ENCODE measurements around the gene NPEPL1. TPM values are rescaled to one million over a fixed set of nuclear protein-coding genes. Genes with fewer than 3 reads are reported as not detected.

The NPEPL1 gene
- total and polyA plus RNA-seq, 3 experiments from 2014 or later = 6.8 to 18.6 (median 15.3) TPM

- ChIA-PET CTCF (interaction anchor here (0.8 kb wide), 1 partner anchor 43 kb away, joined by 3 read pairs; no protein-coding TSS in a partner anchor), POLR2A (no interaction called here)
- Histone ChIP-seq H3K36me3 (ENCODE audit: insufficient read depth, low read length) (no peaks in the 10 kb centered on the region), H3K4me1 (ENCODE audit: insufficient read depth, low read length) (no peaks in the 10 kb centered on the region), H3K27ac (ENCODE audit: low read depth, low read length) (no peak overlapping the region), H3K27me3 (ENCODE audit: insufficient read depth, low read length, poor library complexity, severe bottlenecking) (no peaks in the 10 kb centered on the region), H3K9me3 (ENCODE audit: low read length) (no peaks in the 10 kb centered on the region), H3K4me3 (ENCODE audit: low read length) (no peak overlapping the region)
- no peak for DNase-seq
- Mint-ChIP-seq H3K4me3 (no peak overlapping the region), H3K27me3 (peaks cover 0 to 2% of the 10 kb centered on the region in 2 donors), H3K4me1 (no peaks in the 10 kb centered on the region), H3K36me3 (peaks cover 0 to 8% (median 6%) of the 10 kb centered on the region in 3 donors), H3K27ac (no peak overlapping the region), H3K9me3 (no peaks in the 10 kb centered on the region)
These were observed 19.7 kb downstream of the NPEPL1 start for GRCh38 chr20:58712151-58712791.

- Histone ChIP-seq H3K4me1 (ENCODE audit: insufficient read depth, low read length) (no peaks in the 10 kb centered on the region), H3K27me3 (ENCODE audit: insufficient read depth, low read length, poor library complexity, severe bottlenecking) (no peaks in the 10 kb centered on the region), H3K36me3 (ENCODE audit: insufficient read depth, low read length) (no peaks in the 10 kb centered on the region), H3K27ac (ENCODE audit: low read depth, low read length) (no peak overlapping the region), H3K4me3 (ENCODE audit: low read length) (no peak overlapping the region), H3K9me3 (ENCODE audit: low read length) (no peaks in the 10 kb centered on the region)
- Mint-ChIP-seq H3K36me3 (peaks cover 0 to 8% (median 6%) of the 10 kb centered on the region in 3 donors), H3K4me1 (no peaks in the 10 kb centered on the region), H3K9me3 (no peaks in the 10 kb centered on the region), H3K27ac (no peak overlapping the region), H3K4me3 (no peak overlapping the region), H3K27me3 (peaks cover 0 to 3% of the 10 kb centered on the region in 2 donors)
- ChIA-PET CTCF (interaction anchor here (0.8 kb wide), 1 partner anchor 44 kb away, joined by 3 read pairs; no protein-coding TSS in a partner anchor), POLR2A (no interaction called here)
- no peak for DNase-seq
These were observed 20.5 kb downstream of the NPEPL1 start for GRCh38 chr20:58712806-58713731.

DNA sequence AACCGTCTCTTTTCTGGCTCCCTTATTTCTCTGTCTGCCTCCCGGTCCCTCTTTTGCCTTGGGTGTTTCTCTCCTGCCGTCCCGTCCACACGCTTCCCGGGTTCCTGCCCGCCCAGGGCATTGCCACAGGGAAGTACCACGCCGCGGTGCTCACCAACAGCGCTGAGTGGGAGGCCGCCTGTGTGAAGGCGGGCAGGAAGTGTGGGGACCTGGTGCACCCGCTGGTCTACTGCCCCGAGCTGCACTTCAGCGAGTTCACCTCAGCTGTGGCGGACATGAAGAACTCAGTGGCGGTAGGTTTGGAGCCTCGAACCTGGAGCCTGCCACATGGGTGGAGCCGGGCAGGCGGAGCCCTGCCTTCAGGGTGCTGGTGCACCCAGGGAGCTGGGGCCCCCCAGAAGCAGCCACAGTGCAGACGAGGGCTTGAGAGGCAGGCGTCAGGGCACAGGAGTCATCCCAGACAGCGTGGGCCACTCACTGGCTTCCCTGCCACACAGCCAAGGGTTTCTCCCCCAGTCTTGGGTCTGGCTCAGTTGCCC lies 21.3 kb downstream of the NPEPL1 start:
- H3K4me1 Mint-ChIP-seq = no peaks in the 10 kb centered on the region
- no peak overlapping the region for H3K27ac Mint-ChIP-seq
- Histone ChIP-seq H3K36me3 (ENCODE audit: insufficient read depth, low read length) (no peaks in the 10 kb centered on the region), H3K4me1 (ENCODE audit: insufficient read depth, low read length) (no peaks in the 10 kb centered on the region), H3K27me3 (ENCODE audit: insufficient read depth, low read length, poor library complexity, severe bottlenecking) (no peaks in the 10 kb centered on the region), H3K4me3 (ENCODE audit: low read length) (no peak overlapping the region), H3K9me3 (ENCODE audit: low read length) (no peaks in the 10 kb centered on the region), H3K27ac (ENCODE audit: low read depth, low read length) (no peak overlapping the region)
- H3K4me3 Mint-ChIP-seq = no peak overlapping the region
- peaks cover 0 to 8% (median 6%) of the 10 kb centered on the region in 3 donors for H3K36me3 Mint-ChIP-seq
- ChIA-PET CTCF (no interaction called here), POLR2A (no interaction called here)
- peak in 1 of 5 donors; percentile 43 for DNase-seq
- H3K9me3 Mint-ChIP-seq = no peaks in the 10 kb centered on the region
- H3K27me3 Mint-ChIP-seq = peaks cover 0 to 3% of the 10 kb centered on the region in 2 donors

- ChIA-PET CTCF (no interaction called here), POLR2A (no interaction called here)
- Mint-ChIP-seq H3K4me1 (no peaks in the 10 kb centered on the region), H3K27ac (no peak overlapping the region), H3K36me3 (peaks cover 0 to 4% (median 2%) of the 10 kb centered on the region in 3 donors), H3K27me3 (peaks cover 0 to 3% of the 10 kb centered on the region in 2 donors), H3K4me3 (no peak overlapping the region), H3K9me3 (no peaks in the 10 kb centered on the region)
- Histone ChIP-seq H3K4me3 (ENCODE audit: low read length) (no peak overlapping the region), H3K4me1 (ENCODE audit: insufficient read depth, low read length) (no peaks in the 10 kb centered on the region), H3K36me3 (ENCODE audit: insufficient read depth, low read length) (no peaks in the 10 kb centered on the region), H3K9me3 (ENCODE audit: low read length) (no peaks in the 10 kb centered on the region), H3K27me3 (ENCODE audit: insufficient read depth, low read length, poor library complexity, severe bottlenecking) (no peaks in the 10 kb centered on the region), H3K27ac (ENCODE audit: low read depth, low read length) (no peak overlapping the region)
- peak in 1 of 5 donors; percentile 46 for DNase-seq
These were observed 21.8 kb downstream of the NPEPL1 start for GRCh38 chr20:58714340-58714922.

- no peaks in the 10 kb centered on the region for H3K4me1 ChIP-seq (ENCODE audit: insufficient read depth, low read length)
- peak in 1 of 5 donors; percentile 37 for DNase-seq
- ChIA-PET CTCF (no interaction called here), POLR2A (no interaction called here)
- H3K36me3 ChIP-seq (ENCODE audit: insufficient read depth, low read length) = no peaks in the 10 kb centered on the region
- peaks cover 0 to 2% (median 2%) of the 10 kb centered on the region in 3 donors for H3K36me3 Mint-ChIP-seq
- no peaks in the 10 kb centered on the region for H3K4me1 Mint-ChIP-seq
- no peak overlapping the region for H3K4me3 Mint-ChIP-seq
- H3K27ac ChIP-seq (ENCODE audit: low read depth, low read length) = no peak overlapping the region
- peaks cover 0 to 3% of the 10 kb centered on the region in 2 donors for H3K27me3 Mint-ChIP-seq
- no peak overlapping the region for H3K4me3 ChIP-seq (ENCODE audit: low read length)
- no peak overlapping the region for H3K27ac Mint-ChIP-seq
- H3K27me3 ChIP-seq (ENCODE audit: insufficient read depth, low read length, poor library complexity, severe bottlenecking) = no peaks in the 10 kb centered on the region
- no peaks in the 10 kb centered on the region for H3K9me3 ChIP-seq (ENCODE audit: low read length)
- no peaks in the 10 kb centered on the region for H3K9me3 Mint-ChIP-seq
These were observed 22.3 kb downstream of the NPEPL1 start for GRCh38 chr20:58714923-58715351.

DNA sequence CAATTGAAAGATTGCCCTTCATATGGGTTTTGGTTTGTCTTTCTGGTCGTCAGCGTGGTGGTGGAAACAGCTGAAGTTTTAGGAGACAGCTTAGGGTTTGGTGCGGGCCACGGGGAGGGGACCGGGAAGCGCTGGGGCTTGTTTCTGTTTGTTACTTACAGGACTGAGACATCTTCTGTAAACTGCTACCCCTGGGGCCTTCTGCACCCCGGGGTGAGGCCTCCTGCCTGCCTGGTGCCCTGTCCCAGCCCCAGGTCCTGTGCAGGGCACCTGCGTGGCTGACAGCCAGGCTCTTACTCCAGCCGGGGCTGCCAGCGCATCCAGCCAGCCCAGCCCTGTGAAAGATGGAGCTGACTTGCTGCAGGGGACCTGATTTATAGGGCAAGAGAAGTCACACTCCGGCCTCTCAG lies 22.8 kb downstream of the NPEPL1 start:
- H3K4me1 ChIP-seq (ENCODE audit: insufficient read depth, low read length) = no peaks in the 10 kb centered on the region
- no peak overlapping the region for H3K27ac ChIP-seq (ENCODE audit: low read depth, low read length)
- CTCF ChIA-PET = no interaction called here
- H3K4me1 Mint-ChIP-seq = no peaks in the 10 kb centered on the region
- no peak overlapping the region for H3K4me3 ChIP-seq (ENCODE audit: low read length)
- H3K36me3 ChIP-seq (ENCODE audit: insufficient read depth, low read length) = no peaks in the 10 kb centered on the region
- POLR2A ChIA-PET = no interaction called here
- no peak overlapping the region for H3K4me3 Mint-ChIP-seq
- no peak overlapping the region for H3K27ac Mint-ChIP-seq
- no peaks in the 10 kb centered on the region for H3K27me3 ChIP-seq (ENCODE audit: insufficient read depth, low read length, poor library complexity, severe bottlenecking)
- DNase-seq = no peak
- H3K36me3 Mint-ChIP-seq = peaks cover 0 to 2% (median 2%) of the 10 kb centered on the region in 3 donors
- H3K9me3 Mint-ChIP-seq = no peaks in the 10 kb centered on the region
- peaks cover under 1 to 3% of the 10 kb centered on the region in 2 donors for H3K27me3 Mint-ChIP-seq
- H3K9me3 ChIP-seq (ENCODE audit: low read length) = no peaks in the 10 kb centered on the region

DNA sequence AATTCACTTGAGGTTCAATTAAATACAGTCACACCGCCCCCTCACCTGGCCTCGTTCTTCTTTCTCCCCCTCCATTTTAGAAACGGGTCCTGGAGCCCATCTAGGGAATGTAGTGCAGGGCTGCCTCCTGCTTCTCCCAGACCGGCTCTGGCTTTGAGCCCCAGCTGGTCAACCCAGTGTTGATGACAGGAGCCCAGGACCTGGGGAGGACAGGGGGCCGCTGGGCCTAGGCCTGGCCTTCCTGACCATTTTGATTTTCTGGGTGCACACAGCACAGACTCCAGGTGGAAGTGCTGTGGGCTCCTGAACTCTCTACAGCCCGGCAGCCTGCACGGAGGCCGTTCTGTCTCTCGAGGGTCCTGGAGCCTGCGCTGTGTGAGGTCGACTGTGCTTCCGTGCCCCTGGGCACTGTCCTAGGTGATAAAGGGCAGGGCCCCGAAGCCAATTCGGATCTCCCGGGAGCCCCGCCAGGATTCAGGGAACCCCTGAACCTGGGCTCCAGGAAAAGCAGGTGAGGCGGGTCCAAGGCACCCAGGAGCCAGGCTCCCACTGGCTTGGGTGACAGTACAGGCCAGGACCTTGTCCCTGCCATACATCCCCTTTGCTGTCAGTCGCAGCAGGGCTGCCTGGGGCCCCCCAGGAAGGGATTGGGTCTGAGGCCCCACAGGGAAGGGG lies 23.3 kb downstream of the NPEPL1 start:
- Histone ChIP-seq H3K36me3 (ENCODE audit: insufficient read depth, low read length) (no peaks in the 10 kb centered on the region), H3K27me3 (ENCODE audit: insufficient read depth, low read length, poor library complexity, severe bottlenecking) (no peaks in the 10 kb centered on the region), H3K4me1 (ENCODE audit: insufficient read depth, low read length) (no peaks in the 10 kb centered on the region), H3K9me3 (ENCODE audit: low read length) (no peaks in the 10 kb centered on the region), H3K4me3 (ENCODE audit: low read length) (no peak overlapping the region), H3K27ac (ENCODE audit: low read depth, low read length) (no peak overlapping the region)
- peaks cover 0 to 2% (median 2%) of the 10 kb centered on the region in 3 donors for H3K36me3 Mint-ChIP-seq
- POLR2A ChIA-PET = no interaction called here
- no peaks in the 10 kb centered on the region for H3K9me3 Mint-ChIP-seq
- H3K27ac Mint-ChIP-seq = no peak overlapping the region
- H3K4me3 Mint-ChIP-seq = no peak overlapping the region
- H3K4me1 Mint-ChIP-seq = no peaks in the 10 kb centered on the region
- DNase-seq = no peak
- CTCF ChIA-PET = no interaction called here
- peaks cover 6% of the 10 kb centered on the region in 2 donors for H3K27me3 Mint-ChIP-seq
